ENCODE results near the gene DCTN5.
A peak's percentile ranks its signal among the peaks of the same experiment; 100 is the strongest.

Gene DCTN5

GRCh38 chr16:23673971-23674614 lies 32.8 kb downstream of the DCTN5 start:
- no peaks in the 10 kb centered on the region for H3K27me3 Mint-ChIP-seq
- CTCF ChIA-PET: no interaction called here
- H3K4me1 Mint-ChIP-seq: peaks cover 22% of the 10 kb centered on the region
- no peak overlapping the region for H3K4me3 Mint-ChIP-seq
- H3K36me3 Mint-ChIP-seq: peaks cover 24% of the 10 kb centered on the region
- H3K9me3 Mint-ChIP-seq: no peaks in the 10 kb centered on the region
- no peak for DNase-seq
- H3K27ac Mint-ChIP-seq: no peak overlapping the region

- H3K36me3 Mint-ChIP-seq: peaks cover 33% of the 10 kb centered on the region
- no peaks in the 10 kb centered on the region for H3K27me3 Mint-ChIP-seq
- H3K4me3 Mint-ChIP-seq: peak overlapping the region; percentile 97
- H3K4me1 Mint-ChIP-seq: peaks cover 34% of the 10 kb centered on the region
- DNase-seq: no peak
- no peak overlapping the region for H3K27ac Mint-ChIP-seq
- H3K9me3 Mint-ChIP-seq: no peaks in the 10 kb centered on the region
- CTCF ChIA-PET: no interaction called here
Observed at GRCh38 chr16:23676924-23677480, 35.7 kb downstream of the DCTN5 start.

GRCh38 chr16:23678430-23679273 lies 37.4 kb downstream of the DCTN5 start, which contains the start of gene PLK1:
TSS of gene PLK1 (plus strand) at chr16:23678889. CDS start at chr16:23678933, 44 bp downstream.
- Mint-ChIP-seq H3K27ac (peak within 1 kb of the TSS; percentile 80), H3K4me3 (peak within 1 kb of the TSS; percentile 97), H3K4me1 (peaks cover 39% of the 10 kb centered on the region), H3K27me3 (no peaks in the 10 kb centered on the region), H3K9me3 (no peaks in the 10 kb centered on the region), H3K36me3 (peaks cover 43% of the 10 kb centered on the region)
- peak; percentile 93 for DNase-seq
- CTCF ChIA-PET: interaction anchor here (0.5 to 2.0 kb wide), 4 partner anchors 9 to 227 kb away, joined by 3 to 6 read pairs (median 4); no protein-coding TSS in a partner anchor

GRCh38 chr16:23679274-23679985 lies 38.2 kb downstream of the DCTN5 start:
- peak overlapping the region; percentile 80 for H3K27ac Mint-ChIP-seq
- peaks cover 42% of the 10 kb centered on the region for H3K4me1 Mint-ChIP-seq
- H3K36me3 Mint-ChIP-seq: peaks cover 46% of the 10 kb centered on the region
- H3K4me3 Mint-ChIP-seq: peak overlapping the region; percentile 97
- CTCF ChIA-PET: interaction anchor here (1.2 to 2.0 kb wide), 2 partner anchors 9 to 50 kb away, joined by 3 to 6 read pairs; no protein-coding TSS in a partner anchor
- H3K27me3 Mint-ChIP-seq: no peaks in the 10 kb centered on the region
- peak; percentile 49 for DNase-seq
- no peaks in the 10 kb centered on the region for H3K9me3 Mint-ChIP-seq

- CTCF ChIA-PET: interaction anchor here (1.2 kb wide), 1 partner anchor 50 kb away, joined by 3 read pairs; no protein-coding TSS in a partner anchor
- no peak overlapping the region for H3K27ac Mint-ChIP-seq
Observed at GRCh38 chr16:23679986-23680336, 38.7 kb downstream of the DCTN5 start.

GRCh38 chr16:23682181-23682580 lies 40.9 kb downstream of the DCTN5 start:
- Mint-ChIP-seq H3K9me3 (no peaks in the 10 kb centered on the region), H3K27ac (peak overlapping the region; percentile 6), H3K4me3 (no peak overlapping the region), H3K27me3 (no peaks in the 10 kb centered on the region), H3K36me3 (peaks cover 61% of the 10 kb centered on the region), H3K4me1 (peaks cover 42% of the 10 kb centered on the region)
- DNase-seq: no peak
- CTCF ChIA-PET: interaction anchor here (1.6 kb wide), 1 partner anchor 328 kb away, joined by 3 read pairs; no protein-coding TSS in a partner anchor

More at GRCh38 chr16:23679986-23680336, 38.7 kb downstream of the DCTN5 start:
- peaks cover 47% of the 10 kb centered on the region for H3K36me3 Mint-ChIP-seq
- H3K4me1 Mint-ChIP-seq: peaks cover 42% of the 10 kb centered on the region
- no peak for DNase-seq
- no peaks in the 10 kb centered on the region for H3K9me3 Mint-ChIP-seq
- peak overlapping the region; percentile 97 for H3K4me3 Mint-ChIP-seq
- H3K27me3 Mint-ChIP-seq: no peaks in the 10 kb centered on the region

GRCh38 chr16:23683487-23683886 lies 42.2 kb downstream of the DCTN5 start:
- Mint-ChIP-seq H3K27ac (no peak overlapping the region), H3K27me3 (no peaks in the 10 kb centered on the region), H3K9me3 (no peaks in the 10 kb centered on the region), H3K36me3 (peaks cover 71% of the 10 kb centered on the region), H3K4me3 (no peak overlapping the region), H3K4me1 (peaks cover 34% of the 10 kb centered on the region)
- CTCF ChIA-PET: interaction anchor here (1.6 kb wide), 1 partner anchor 327 kb away, joined by 3 read pairs; no protein-coding TSS in a partner anchor
- DNase-seq: no peak

- CTCF ChIA-PET: no interaction called here
- Mint-ChIP-seq H3K27ac (no peak overlapping the region), H3K4me3 (no peak overlapping the region), H3K36me3 (peaks cover 64% of the 10 kb centered on the region), H3K9me3 (no peaks in the 10 kb centered on the region), H3K4me1 (peaks cover 7% of the 10 kb centered on the region), H3K27me3 (no peaks in the 10 kb centered on the region)
- DNase-seq: no peak
Observed at GRCh38 chr16:23687034-23687808, 46.0 kb downstream of the DCTN5 start.

- Mint-ChIP-seq H3K4me3 (no peak overlapping the region), H3K9me3 (no peaks in the 10 kb centered on the region), H3K4me1 (peaks cover 5% of the 10 kb centered on the region), H3K36me3 (peaks cover 47% of the 10 kb centered on the region), H3K27ac (no peak overlapping the region), H3K27me3 (peaks cover 3% of the 10 kb centered on the region)
- CTCF ChIA-PET: no interaction called here
- no peak for DNase-seq
Observed at GRCh38 chr16:23689442-23690187, 48.3 kb downstream of the DCTN5 start.

GRCh38 chr16:23690771-23691482 lies 49.7 kb downstream of the DCTN5 start:
- Mint-ChIP-seq H3K4me3 (no peak overlapping the region), H3K27me3 (peaks cover 10% of the 10 kb centered on the region), H3K36me3 (peaks cover 40% of the 10 kb centered on the region)

GRCh38 chr16:23691483-23692189 lies 50.4 kb downstream of the DCTN5 start:
- peaks cover 37% of the 10 kb centered on the region for H3K36me3 Mint-ChIP-seq
- no peaks in the 10 kb centered on the region for H3K9me3 Mint-ChIP-seq
- no peak for DNase-seq
- peaks cover 10% of the 10 kb centered on the region for H3K27me3 Mint-ChIP-seq
- no peak overlapping the region for H3K4me3 Mint-ChIP-seq
- H3K4me1 Mint-ChIP-seq: peaks cover 9% of the 10 kb centered on the region
- H3K27ac Mint-ChIP-seq: peak overlapping the region; percentile 52
- CTCF ChIA-PET: no interaction called here

More at GRCh38 chr16:23690771-23691482, 49.7 kb downstream of the DCTN5 start:
- peaks cover 9% of the 10 kb centered on the region for H3K4me1 Mint-ChIP-seq
- no peaks in the 10 kb centered on the region for H3K9me3 Mint-ChIP-seq
- H3K27ac Mint-ChIP-seq: no peak overlapping the region
- CTCF ChIA-PET: no interaction called here
- no peak for DNase-seq
